ENCODE results near the gene KCNJ1.

DNA sequence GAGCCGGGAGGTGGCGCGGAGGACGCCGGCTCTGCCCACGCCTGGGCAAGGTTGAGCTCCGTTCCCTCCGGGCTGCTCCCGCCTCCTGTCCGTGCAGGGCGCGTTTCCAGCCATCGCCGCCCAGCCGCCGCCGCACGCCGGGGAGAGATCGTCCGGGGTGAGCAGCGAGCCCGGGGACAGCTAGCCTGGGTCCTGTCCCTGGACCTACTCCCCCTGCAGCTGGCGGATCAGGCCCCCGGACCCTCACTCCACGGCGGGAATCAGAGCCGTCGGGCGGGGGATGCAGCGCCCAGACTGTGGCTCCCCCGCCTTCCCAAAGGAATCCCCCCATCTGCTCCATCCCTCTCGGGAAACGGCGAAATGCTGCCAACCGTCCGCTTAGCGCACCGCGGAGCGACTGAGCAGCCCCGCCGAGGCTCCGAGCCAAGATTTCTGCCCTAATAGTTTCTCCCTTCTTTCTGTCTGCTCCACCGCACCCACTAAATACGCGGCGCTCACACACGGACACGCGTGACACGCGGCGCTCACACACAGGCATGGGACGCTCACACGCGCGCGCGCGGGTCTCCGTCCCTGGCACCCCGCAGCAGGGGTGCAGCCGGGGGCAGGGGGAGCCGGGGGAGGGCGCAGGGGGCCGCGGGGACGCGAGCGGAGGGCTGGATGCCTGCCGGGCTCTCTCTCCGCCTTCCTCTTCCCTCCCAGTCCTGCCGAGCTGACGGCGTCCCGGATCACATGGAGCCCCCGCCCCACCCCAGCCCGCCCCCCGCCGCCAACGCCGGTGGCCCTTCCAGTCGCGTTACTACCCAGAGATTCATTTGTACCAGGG, 23.7 kb upstream of the KCNJ1 start, which contains the start of gene KCNJ5:
- TF ChIP-seq POLR2A (IDR thresholded peaks at IDR 0.05): no peak
- TF ChIP-seq, protein P1, sequence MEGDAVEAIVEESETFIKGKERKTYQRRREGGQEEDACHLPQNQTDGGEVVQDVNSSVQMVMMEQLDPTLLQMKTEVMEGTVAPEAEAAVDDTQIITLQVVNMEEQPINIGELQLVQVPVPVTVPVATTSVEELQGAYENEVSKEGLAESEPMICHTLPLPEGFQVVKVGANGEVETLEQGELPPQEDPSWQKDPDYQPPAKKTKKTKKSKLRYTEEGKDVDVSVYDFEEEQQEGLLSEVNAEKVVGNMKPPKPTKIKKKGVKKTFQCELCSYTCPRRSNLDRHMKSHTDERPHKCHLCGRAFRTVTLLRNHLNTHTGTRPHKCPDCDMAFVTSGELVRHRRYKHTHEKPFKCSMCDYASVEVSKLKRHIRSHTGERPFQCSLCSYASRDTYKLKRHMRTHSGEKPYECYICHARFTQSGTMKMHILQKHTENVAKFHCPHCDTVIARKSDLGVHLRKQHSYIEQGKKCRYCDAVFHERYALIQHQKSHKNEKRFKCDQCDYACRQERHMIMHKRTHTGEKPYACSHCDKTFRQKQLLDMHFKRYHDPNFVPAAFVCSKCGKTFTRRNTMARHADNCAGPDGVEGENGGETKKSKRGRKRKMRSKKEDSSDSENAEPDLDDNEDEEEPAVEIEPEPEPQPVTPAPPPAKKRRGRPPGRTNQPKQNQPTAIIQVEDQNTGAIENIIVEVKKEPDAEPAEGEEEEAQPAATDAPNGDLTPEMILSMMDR (IDR thresholded peaks at IDR 0.05): no peak

Measured in lower leg skin (tissue), 3 donors.